ENCODE measurements around the gene BANF1.

DNA sequence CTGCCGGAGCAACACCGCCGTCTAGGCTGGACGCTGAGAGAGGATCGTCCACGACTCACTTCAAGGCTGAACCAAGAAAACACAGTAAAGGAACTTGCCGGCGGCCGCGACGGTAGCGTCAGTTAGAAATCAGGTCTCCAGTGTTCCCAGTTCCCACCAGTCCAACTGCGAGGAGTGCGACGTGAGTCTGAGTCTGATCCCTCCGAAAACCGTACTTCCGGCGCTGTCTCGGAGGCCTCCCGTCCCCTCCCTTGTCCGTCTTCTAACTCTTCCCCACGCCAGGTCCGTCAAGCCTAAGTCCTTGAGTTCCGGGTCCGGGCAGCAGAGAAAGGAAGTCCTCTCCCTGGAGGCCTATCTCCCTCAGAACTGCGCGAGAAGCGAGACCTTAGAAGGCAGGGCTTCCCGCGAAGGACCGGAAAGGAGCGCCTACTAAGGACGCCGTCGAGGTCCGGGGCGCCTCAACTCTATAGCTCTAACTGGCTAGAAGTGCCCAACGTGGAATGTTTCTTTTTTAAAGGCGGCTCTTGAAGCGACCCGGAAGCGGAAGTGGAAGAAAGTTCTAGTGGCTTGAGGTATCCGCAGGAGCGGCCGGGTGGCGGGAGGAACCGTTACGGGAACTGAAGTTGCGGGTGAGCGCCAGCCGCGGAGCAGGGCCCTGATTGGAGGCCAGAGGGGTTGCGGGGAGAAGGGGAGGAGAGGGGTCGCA is at the start of gene BANF1, which contains the start of gene EIF1AD:
- TF ChIP-seq CTCF (IDR thresholded peaks at IDR 0.05) (peak in 1 of 7 experiments; percentile 21), POLR2A (IDR thresholded peaks at IDR 0.05) (peak in 2 of 3 donors; percentile 67 to 74)

Measured in body of pancreas (tissue), 4 donors.